HG03280 (cell line): ENCODE data around the gene AK5.

Experiments
- ATAC-seq: cut with Tn5 transposase; IDR thresholded peaks from one replicate; pipeline ENCODE4 v1.9.1; 2021; ENCODE audit warnings: mild to moderate bottlenecking, moderate library complexity; ENCODE audit not compliant: unreplicated experiment

The AK5 gene

GRCh38 chr1:77281491-77282186 is at the start of gene AK5:
TSS of gene AK5 (plus strand) at chr1:77282019. CDS start at chr1:77282314, 295 bp downstream.
- ATAC-seq, result peak; percentile 63

- no peak for ATAC-seq
These were observed 49.0 kb upstream of the AK5 start for GRCh38 chr1:77232829-77233228.

GRCh38 chr1:77234096-77234495 is 47.7 kb upstream of the AK5 start:
- no peak for ATAC-seq

GRCh38 chr1:77234943-77235342 is 46.9 kb upstream of the AK5 start:
- no peak for ATAC-seq

GRCh38 chr1:77238462-77238861 is 43.4 kb upstream of the AK5 start:
- no peak for ATAC-seq

GRCh38 chr1:77239311-77239710 is 42.5 kb upstream of the AK5 start:
- ATAC-seq, result no peak

- no peak for ATAC-seq
These were observed 36.0 kb upstream of the AK5 start for GRCh38 chr1:77245830-77246229.

- ATAC-seq, result no peak
These were observed 31.7 kb upstream of the AK5 start for GRCh38 chr1:77250126-77250525.

- no peak for ATAC-seq
These were observed 28.6 kb upstream of the AK5 start for GRCh38 chr1:77253211-77253610.

GRCh38 chr1:77263708-77264107 is 18.1 kb upstream of the AK5 start:
- ATAC-seq, result no peak

GRCh38 chr1:77265180-77265579 is 16.6 kb upstream of the AK5 start:
- no peak for ATAC-seq

GRCh38 chr1:77267035-77267434 is 14.8 kb upstream of the AK5 start:
- no peak for ATAC-seq

- no peak for ATAC-seq
These were observed 9.8 kb upstream of the AK5 start for GRCh38 chr1:77271852-77272580.

GRCh38 chr1:77273891-77274290 is 7.9 kb upstream of the AK5 start:
- no peak for ATAC-seq

GRCh38 chr1:77275194-77275593 is 6.6 kb upstream of the AK5 start:
- ATAC-seq, result no peak

GRCh38 chr1:77276941-77277340 is 4.9 kb upstream of the AK5 start:
- ATAC-seq, result no peak

GRCh38 chr1:77279929-77280328 is 1.9 kb upstream of the AK5 start:
- no peak for ATAC-seq

GRCh38 chr1:77280962-77281361 is 857 bp upstream of the AK5 start:
- no peak for ATAC-seq

GRCh38 chr1:77282187-77282865 is 507 bp downstream of the AK5 start:
- ATAC-seq, result peak; percentile 42

- no peak for ATAC-seq
These were observed 1.2 kb downstream of the AK5 start for GRCh38 chr1:77282866-77283539.

GRCh38 chr1:77283701-77284425 is 2.0 kb downstream of the AK5 start:
- no peak for ATAC-seq
